ENCODE results near the gene ARID5A. TPM values are rescaled to one million over a fixed set of nuclear protein-coding genes. Genes with fewer than 3 reads are reported as not detected.
A peak's percentile ranks its signal among the peaks of the same experiment; 100 is the strongest.

ARID5A gene
- total and polyA plus RNA-seq, 10 of the 15 experiments (the other 5 are each of a cell fraction or from before 2014, with no cell fraction given): 0.76 to 87.1 (median 37.6) TPM

GRCh38 chr2:96537734-96538486, 1.4 kb downstream of the ARID5A start (continued):
- TF ChIP-seq MTA3 (IDR thresholded peaks at IDR 0.05; ENCODE audit: borderline replicate concordance, low read length): no peak
- TF ChIP-seq SIX5 (IDR thresholded peaks at IDR 0.05; ENCODE audit: low read depth, low read length, severe bottlenecking): no peak
- TF ChIP-seq POLR2AphosphoS5 (IDR thresholded peaks at IDR 0.05; ENCODE audit: low read length): 0 out of 2 replicates have a peak, but pooled peaks have one; percentile 50
- TF ChIP-seq CEBPZ (IDR thresholded peaks at IDR 0.05; ENCODE audit: low read depth, low read length): no peak
- TF ChIP-seq RFX5 (IDR thresholded peaks at IDR 0.05; ENCODE audit: low read depth, low read length): no peak
- no peak; the same call in 1 of the 2 replicates for TF ChIP-seq POLR2AphosphoS2 (IDR thresholded peaks at IDR 0.05; ENCODE audit: low read depth, low read length)
- TF ChIP-seq ZNF687 (IDR thresholded peaks at IDR 0.05): peak; percentile 62; the same call in 1 of the 2 replicates
- TF ChIP-seq IKZF1 (conservative IDR thresholded peaks at IDR 0.05): no peak
- no peak for TF ChIP-seq SMAD1 (IDR thresholded peaks at IDR 0.05; ENCODE audit: low read depth, partially characterized antibody)
- no peak for TF ChIP-seq SKIL (IDR thresholded peaks at IDR 0.05; ENCODE audit: low read depth, poor library complexity, severe bottlenecking)
- no peak for TF ChIP-seq ATF7 (IDR thresholded peaks at IDR 0.05; ENCODE audit: low read depth)
- TF ChIP-seq BCLAF1 (IDR thresholded peaks at IDR 0.05): no peak
- TF ChIP-seq GATAD2B (conservative IDR thresholded peaks at IDR 0.05; ENCODE audit: low read depth): peak; percentile 20; the same call in 1 of the 2 replicates
- no peak for TF ChIP-seq ZSCAN29 (IDR thresholded peaks at IDR 0.05)
- TF ChIP-seq BACH1 (IDR thresholded peaks at IDR 0.05; ENCODE audit: borderline replicate concordance): 0 out of 2 replicates have a peak, but pooled peaks have one; percentile 56
- TF ChIP-seq LARP7 (IDR thresholded peaks at IDR 0.05): no peak; the same call in 1 of the 2 replicates
- TF ChIP-seq TCF12 (IDR thresholded peaks at IDR 0.05; ENCODE audit: low read depth, low read length): peak; percentile 35; the same call in 1 of the 2 replicates

Measured in GM12878 (cell line).